Activated naive CD4-positive, alpha-beta T cell treated with anti-CD3 and anti-CD28 coated beads, Interleukin-2, amount 50 U/mL, for 72 hours (primary cell): ENCODE data around the gene KIF20A. TPM values are rescaled to one million over a fixed set of nuclear protein-coding genes. Genes with fewer than 3 reads are reported as not detected.

Experiments
- ATAC-seq, 2 donors: fragments of 150-1000 bp; cut with Tn5 transposase; 2 replicates each; pipeline ENCODE4 v1.10.0; 2021; ENCODE audit warnings: mild to moderate bottlenecking in 2 of 2, moderate library complexity in 2 of 2
- DNase-seq, 2 donors: peaks; one replicate each; pipeline ENCODE4 v3.0.0; 2021 to 2022; ENCODE audit warnings: low spot score in 2 of 2
- H3K27ac Mint-ChIP-seq, 2 donors: one replicate each; pipeline ENCODE4 v1.8.0; 2022; ENCODE audit warnings: mild to moderate bottlenecking in 2 of 2, mixed read lengths in 2 of 2
- H3K36me3 Mint-ChIP-seq, 2 donors: one replicate each; pipeline ENCODE4 v1.8.0; 2022; ENCODE audit warnings: mixed read lengths in 2 of 2
- H3K9me3 Mint-ChIP-seq, 2 donors: one replicate each; pipeline ENCODE4 v1.8.0; 2022; ENCODE audit warnings: mixed read lengths in 2 of 2
- total RNA-seq, 2 donors: library from RNA; stranded (reverse); gene quantifications; one replicate each; pipeline ENCODE4 v1.2.3, GENCODE V29; 2022

KIF20A gene
- total RNA-seq, 2 donors from 2014 or later = 63.0 to 82.9 TPM

DNA sequence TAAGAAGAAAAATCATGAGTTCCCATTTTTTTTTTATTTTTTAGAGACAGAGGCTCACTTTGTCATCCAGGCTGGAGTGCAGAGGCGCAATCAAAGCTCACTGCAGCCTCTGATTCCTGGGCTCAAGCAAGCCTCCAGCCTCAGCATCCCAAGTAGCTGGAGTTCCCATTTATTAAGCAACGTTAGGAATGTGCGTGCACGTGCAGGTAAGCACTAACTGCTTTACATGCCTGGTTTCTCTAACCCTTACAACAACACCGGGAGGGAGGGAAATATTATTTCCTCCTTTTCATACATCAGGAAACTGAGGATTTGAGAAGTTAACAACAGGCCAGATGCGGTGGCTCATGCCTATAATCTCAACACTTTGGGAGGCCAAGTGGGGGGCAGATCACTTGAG lies 50.5 kb downstream of the KIF20A start:
- Mint-ChIP-seq H3K27ac (no peak overlapping the region), H3K36me3 (no peaks in the 10 kb centered on the region), H3K9me3 (peaks cover 0 to 3% of the 10 kb centered on the region in 2 donors)
- no peak for DNase-seq
- ATAC-seq = no peak

DNA sequence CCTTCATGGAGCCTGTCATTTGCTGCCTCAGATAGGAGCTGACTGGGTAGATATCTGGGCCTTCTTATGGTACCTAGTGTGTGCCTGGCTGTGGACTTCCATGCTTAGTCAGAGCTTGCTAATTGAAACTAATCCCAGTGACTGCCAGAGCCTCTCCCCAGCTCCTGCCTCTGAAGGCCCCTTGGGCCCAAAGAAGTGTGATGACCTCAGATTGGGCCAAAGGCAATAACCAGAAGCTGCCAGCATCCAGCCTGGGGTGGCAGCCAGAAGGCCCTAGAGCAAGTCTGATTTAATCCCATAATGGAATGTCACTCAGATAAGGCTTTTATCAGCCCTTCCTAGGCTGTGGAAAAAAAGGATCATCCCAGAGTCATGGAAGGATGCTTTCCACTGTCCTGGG lies 51.3 kb downstream of the KIF20A start:
- ATAC-seq (no peak), DNase-seq (no peak)
- Mint-ChIP-seq H3K36me3 (no peaks in the 10 kb centered on the region), H3K27ac (no peak overlapping the region), H3K9me3 (peaks cover 0 to 3% of the 10 kb centered on the region in 2 donors)

DNA sequence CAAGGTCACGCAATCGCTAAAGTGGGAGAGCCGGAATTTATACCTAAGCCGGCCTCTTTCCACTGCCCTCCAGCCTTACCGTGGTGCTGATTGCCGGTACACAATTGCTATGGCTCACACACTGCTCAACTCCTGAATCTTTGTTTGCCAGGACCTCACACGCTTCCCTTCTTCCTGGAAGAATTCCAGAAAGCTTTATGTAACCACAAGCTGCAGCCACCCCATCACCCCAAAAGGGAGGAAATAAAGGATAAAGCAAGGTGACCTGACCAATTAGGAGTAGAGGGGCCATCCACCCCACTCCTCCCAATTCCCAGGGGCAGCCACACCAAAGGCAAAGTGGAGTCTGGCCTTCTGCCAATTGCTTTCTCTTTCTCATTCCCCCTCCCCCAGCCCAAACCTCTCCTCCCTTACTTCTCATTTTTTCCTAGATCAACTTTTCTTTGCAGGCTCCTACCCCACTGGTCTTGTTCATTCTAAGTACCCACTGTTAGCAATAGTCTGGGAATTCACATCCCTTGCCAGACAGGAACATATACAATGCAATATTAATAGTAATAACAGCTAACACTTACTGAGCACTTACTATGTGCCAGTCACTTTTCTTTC lies 52.2 kb downstream of the KIF20A start:
- H3K9me3 Mint-ChIP-seq = peaks cover 0 to under 1% of the 10 kb centered on the region in 2 donors
- no peak for ATAC-seq
- H3K36me3 Mint-ChIP-seq = no peaks in the 10 kb centered on the region
- H3K27ac Mint-ChIP-seq = no peak overlapping the region
- no peak for DNase-seq

DNA sequence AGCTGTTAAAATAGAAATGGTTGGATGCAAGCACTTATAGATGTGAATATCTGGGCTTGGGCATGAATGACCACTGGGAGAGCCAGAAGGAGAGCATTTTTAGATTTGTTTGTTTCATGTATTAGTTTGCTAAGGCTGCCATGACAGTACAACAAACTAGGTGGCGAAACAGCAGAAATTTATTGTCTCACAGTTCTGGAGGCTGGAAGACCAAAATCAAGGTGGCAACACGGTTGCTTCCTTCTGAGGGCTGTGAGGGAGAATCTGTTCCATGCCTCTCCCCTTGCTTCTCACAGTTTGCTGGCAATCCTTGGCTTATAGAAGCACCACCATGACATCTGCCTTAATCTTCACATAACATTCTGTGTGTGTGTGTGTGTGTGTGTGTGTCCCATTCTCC lies 54.4 kb downstream of the KIF20A start:
- Mint-ChIP-seq H3K9me3 (no peaks in the 10 kb centered on the region), H3K27ac (no peak overlapping the region), H3K36me3 (no peaks in the 10 kb centered on the region)
- ATAC-seq (no peak), DNase-seq (no peak)

DNA sequence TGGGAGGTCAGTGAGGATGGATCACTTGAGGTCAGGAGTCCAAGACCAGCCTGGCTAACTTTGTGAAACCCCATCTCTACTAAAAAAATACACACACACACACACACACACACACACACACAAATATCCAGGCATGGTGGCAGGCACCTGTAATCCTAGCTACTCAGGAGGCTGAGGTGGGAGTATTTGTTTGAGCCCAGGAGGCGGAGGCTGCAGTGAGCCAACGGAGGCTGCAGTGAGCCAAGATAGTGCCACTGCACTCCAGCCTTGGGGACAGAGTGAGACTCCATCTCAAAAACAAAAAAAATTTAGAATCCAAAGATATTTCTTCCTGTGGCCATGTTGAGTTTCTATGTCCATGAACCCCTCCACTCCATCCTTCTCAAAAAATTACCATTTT lies 55.7 kb downstream of the KIF20A start:
- no peak for ATAC-seq
- Mint-ChIP-seq H3K36me3 (no peaks in the 10 kb centered on the region), H3K9me3 (no peaks in the 10 kb centered on the region), H3K27ac (no peak overlapping the region)
- no peak for DNase-seq

Other genes with a start within 250 kb of the KIF20A start
- 10 to 100 TPM; 24.0 to 38.0 TPM for gene FAM13B, start 146.0 kb upstream of the KIF20A start, total RNA-seq
- not detected for gene WNT8A, start 95.1 kb upstream of the KIF20A start, total RNA-seq
- not detected for gene NME5, start 39.7 kb upstream of the KIF20A start, total RNA-seq
- gene BRD8, start 482 bp upstream of the KIF20A start, total RNA-seq = 100 to 1,000 TPM in 1 of 2 donors, 10 to 100 TPM in 1; 58.3 to 209 TPM
- 10 to 100 TPM; 38.4 to 56.6 TPM for gene CDC23, start 34.2 kb downstream of the KIF20A start, total RNA-seq
- gene GFRA3, start 95.5 kb downstream of the KIF20A start, total RNA-seq = under 1 TPM in 1 of 2 donors, not detected in 1; 0.11 TPM
- gene CDC25C, start 152.7 kb downstream of the KIF20A start, total RNA-seq = 10 to 100 TPM; 19.1 to 30.5 TPM
- 10 to 100 TPM; 31.7 to 48.4 TPM for gene FAM53C, start 159.2 kb downstream of the KIF20A start, total RNA-seq
- gene KDM3B, start 173.6 kb downstream of the KIF20A start, total RNA-seq = 10 to 100 TPM; 40.5 to 54.6 TPM